Large intestine (tissue), 3 donors: ENCODE results near the gene CDC25C. TPM values are rescaled to one million over a fixed set of nuclear protein-coding genes. Genes with fewer than 3 reads are reported as not detected.
A peak's percentile ranks its signal among the peaks of the same experiment; 100 is the strongest.

Experiments
- DNase-seq, 2 donors: peaks; one replicate each; pipeline versions ENCODE4 v3.0.0 to v3.0.0-alpha.2; 2013
- H3K27ac ChIP-seq: one replicate; pipeline ENCODE4 v1.5.1; 2013; ENCODE audit warnings: low read length
- H3K27me3 ChIP-seq: 2 replicates; pipeline ENCODE4 v1.6.1; 2013; ENCODE audit warnings: low read length; ENCODE audit not compliant: control insufficient read depth, insufficient read depth
- H3K36me3 ChIP-seq: 2 replicates; pipeline ENCODE4 v1.6.1; 2013; ENCODE audit warnings: low read length; ENCODE audit not compliant: control insufficient read depth, insufficient read depth
- H3K4me1 ChIP-seq: one replicate; pipeline ENCODE4 v1.6.1; 2013; ENCODE audit warnings: low read length; ENCODE audit not compliant: control insufficient read depth, insufficient read depth
- H3K4me3 ChIP-seq: one replicate; pipeline ENCODE4 v1.5.1; 2013; ENCODE audit warnings: low read length
- H3K9me3 ChIP-seq: one replicate; pipeline ENCODE4 v1.6.1; 2013; ENCODE audit warnings: mild to moderate bottlenecking, low read depth, low read length, moderate library complexity; ENCODE audit not compliant: control insufficient read depth
- WGBS: methylation state at CpG from one replicate; pipeline ENCODE4 v1.1.5; 2013; ENCODE audit warnings: low lambda C conversion rate; ENCODE audit not compliant: insufficient coverage; 5-methylcytosine and 5-hydroxymethylcytosine counted together
- polyA plus RNA-seq: library from polyadenylated mRNA; unstranded; fragments of 120-200 nt; gene quantifications from one replicate; pipeline ENCODE4 v1.2.1, GENCODE V29; 2013

Gene CDC25C
- polyA plus RNA-seq, 1 donor: 4.5 TPM

DNA sequence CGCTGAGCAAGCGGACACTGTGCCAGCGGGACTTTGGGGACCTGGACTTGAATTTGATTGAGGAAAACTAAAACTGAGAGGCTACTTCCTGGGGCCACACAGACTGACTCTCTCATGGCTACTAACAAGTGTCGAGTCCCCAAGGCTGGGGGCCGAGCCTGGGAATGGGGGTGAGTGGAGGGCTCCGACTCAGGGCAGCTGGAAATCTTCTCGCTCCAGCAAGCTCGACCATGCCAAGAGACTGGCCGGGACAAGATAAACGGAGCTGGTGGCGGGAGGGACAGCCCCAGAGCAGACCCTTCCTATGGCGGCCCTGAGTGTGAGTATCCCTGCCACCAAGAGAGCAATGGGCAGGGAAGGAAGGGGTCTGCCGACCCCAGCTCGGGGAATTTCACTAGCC lies 15.3 kb upstream of the CDC25C start:
- no peaks in the 10 kb centered on the region for H3K27me3 ChIP-seq
- no peaks in the 10 kb centered on the region for H3K4me1 ChIP-seq
- no peak for DNase-seq
- H3K36me3 ChIP-seq: peaks cover 63% of the 10 kb centered on the region
- WGBS: no CpG with 5 or more reads among the region's 14 CpGs
- H3K27ac ChIP-seq: no peak overlapping the region
- no peak overlapping the region for H3K4me3 ChIP-seq
- H3K9me3 ChIP-seq: peaks cover under 1% of the 10 kb centered on the region

GRCh38 chr5:138344887-138345622 lies 13.5 kb upstream of the CDC25C start:
- H3K27me3 ChIP-seq: no peaks in the 10 kb centered on the region
- no peak overlapping the region for H3K27ac ChIP-seq
- H3K4me3 ChIP-seq: no peak overlapping the region
- H3K9me3 ChIP-seq: no peaks in the 10 kb centered on the region
- no peak for DNase-seq
- H3K36me3 ChIP-seq: peaks cover 71% of the 10 kb centered on the region
- WGBS: no CpG with 5 or more reads among the region's 32 CpGs
- H3K4me1 ChIP-seq: peaks cover 5% of the 10 kb centered on the region

DNA sequence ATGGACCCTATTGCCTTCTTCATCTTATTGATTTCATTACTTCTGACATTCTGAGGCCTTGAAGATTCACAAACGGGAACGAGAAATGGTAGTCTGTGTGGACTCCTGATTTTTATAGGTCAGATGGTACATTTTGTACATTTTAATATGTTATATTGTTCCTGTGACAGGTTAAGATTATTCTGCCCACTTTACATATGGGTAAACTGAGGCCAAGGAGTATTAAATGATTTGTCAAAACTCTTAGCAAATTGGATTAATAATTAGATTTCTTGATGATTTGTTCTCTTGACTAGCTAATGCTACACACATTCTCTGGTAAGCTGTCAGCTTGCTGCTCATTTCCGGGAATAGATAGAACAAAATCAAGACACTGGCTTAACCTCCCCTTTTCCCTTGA lies 8.4 kb upstream of the CDC25C start:
- Histone ChIP-seq H3K4me3 (peak overlapping the region; percentile 91), H3K9me3 (no peaks in the 10 kb centered on the region), H3K4me1 (peaks cover 7% of the 10 kb centered on the region), H3K36me3 (peaks cover 28% of the 10 kb centered on the region), H3K27me3 (no peaks in the 10 kb centered on the region), H3K27ac (no peak overlapping the region)
- no CpG with 5 or more reads among the region's 3 CpGs for WGBS
- no peak for DNase-seq

DNA sequence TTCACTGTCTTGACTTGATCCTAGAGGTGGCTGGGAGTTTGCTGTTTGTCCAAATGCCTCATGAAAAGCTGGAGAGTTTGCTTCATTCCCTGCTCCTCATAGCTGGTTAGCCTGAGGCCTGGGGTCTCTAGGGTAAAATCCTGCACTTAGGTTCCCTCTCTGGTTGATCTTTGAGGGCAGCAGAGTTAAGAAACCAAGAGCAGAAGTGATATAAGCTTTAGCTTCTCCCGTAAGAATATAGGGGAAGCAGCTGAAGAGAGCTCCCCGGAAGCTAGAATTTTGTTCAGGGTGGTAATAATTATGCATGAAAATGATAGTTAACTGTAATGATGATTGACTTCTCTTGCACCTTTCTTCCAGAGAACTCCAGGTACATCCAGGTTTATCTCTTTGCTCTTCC lies 7.9 kb upstream of the CDC25C start:
- Histone ChIP-seq H3K36me3 (peaks cover 23% of the 10 kb centered on the region), H3K27me3 (no peaks in the 10 kb centered on the region), H3K4me3 (peak overlapping the region; percentile 91), H3K4me1 (peaks cover 7% of the 10 kb centered on the region), H3K27ac (peak overlapping the region; percentile 80), H3K9me3 (no peaks in the 10 kb centered on the region)
- WGBS: no CpG with 5 or more reads among the region's 2 CpGs
- DNase-seq: no peak

- Histone ChIP-seq H3K4me1 (peaks cover 7% of the 10 kb centered on the region), H3K27ac (peak overlapping the region; percentile 80), H3K27me3 (no peaks in the 10 kb centered on the region), H3K4me3 (peak overlapping the region; percentile 91), H3K9me3 (no peaks in the 10 kb centered on the region), H3K36me3 (peaks cover 20% of the 10 kb centered on the region)
- WGBS: no CpG with 5 or more reads among the region's 7 CpGs
- peak in 1 of 2 donors; percentile 49 for DNase-seq
These were observed 7.5 kb upstream of the CDC25C start for GRCh38 chr5:138339091-138339456.

DNA sequence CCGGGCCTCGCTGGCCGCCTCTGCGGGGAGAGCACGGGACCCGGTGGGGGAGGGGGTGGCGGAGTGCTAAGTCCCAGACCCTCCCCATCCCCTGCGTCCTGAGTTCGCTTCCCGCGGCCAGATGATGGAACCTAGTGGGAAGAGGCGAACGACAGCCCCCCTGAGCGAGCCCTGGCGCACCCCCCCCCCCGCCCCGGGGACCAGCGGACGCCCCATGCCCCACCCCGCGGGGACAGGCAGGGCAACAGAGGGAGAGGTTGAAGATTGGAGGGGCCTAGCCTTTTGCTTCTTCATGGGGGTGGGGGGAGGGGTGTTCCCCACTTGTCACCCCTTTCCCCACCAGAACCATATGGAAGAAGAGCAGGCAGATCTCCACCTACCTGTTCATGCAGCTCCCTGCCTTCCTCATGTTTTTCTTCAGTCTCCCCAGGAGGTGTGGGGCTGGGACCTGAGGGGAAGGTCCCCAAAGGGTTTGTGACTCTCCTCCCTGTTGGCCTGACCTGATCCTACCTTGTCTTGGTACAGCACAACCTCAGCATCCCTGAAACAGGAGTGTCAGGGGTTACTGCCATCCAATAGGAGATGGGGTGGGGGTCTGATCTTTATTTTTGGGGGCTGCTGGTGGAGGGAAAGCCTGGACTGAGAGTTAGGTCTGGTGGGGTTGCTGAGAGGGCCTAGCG lies 6.9 kb upstream of the CDC25C start:
- Histone ChIP-seq H3K4me3 (peak overlapping the region; percentile 91), H3K27ac (peak overlapping the region; percentile 80), H3K4me1 (peaks cover 7% of the 10 kb centered on the region), H3K9me3 (no peaks in the 10 kb centered on the region), H3K27me3 (no peaks in the 10 kb centered on the region), H3K36me3 (peaks cover 14% of the 10 kb centered on the region)
- peak in 1 of 2 donors; percentile 43 for DNase-seq
- WGBS: no CpG with 5 or more reads among the region's 22 CpGs

- DNase-seq: peak; percentile 96 to 99
- H3K4me3 ChIP-seq: peak within 1 kb of the TSS; percentile 91
- H3K27me3 ChIP-seq: no peaks in the 10 kb centered on the region
- WGBS: no CpG with 5 or more reads among the region's 56 CpGs
- H3K4me1 ChIP-seq: peaks cover 7% of the 10 kb centered on the region
- peaks cover 8% of the 10 kb centered on the region for H3K36me3 ChIP-seq
- peak within 1 kb of the TSS; percentile 80 for H3K27ac ChIP-seq
- no peaks in the 10 kb centered on the region for H3K9me3 ChIP-seq
These were observed 6.2 kb upstream of the CDC25C start, which contains the start of gene FAM53C for GRCh38 chr5:138337685-138338410. Gene FAM53C (plus strand): TSS chr5:138338266. CDS start chr5:138341336, 3,070 bp downstream.

DNA sequence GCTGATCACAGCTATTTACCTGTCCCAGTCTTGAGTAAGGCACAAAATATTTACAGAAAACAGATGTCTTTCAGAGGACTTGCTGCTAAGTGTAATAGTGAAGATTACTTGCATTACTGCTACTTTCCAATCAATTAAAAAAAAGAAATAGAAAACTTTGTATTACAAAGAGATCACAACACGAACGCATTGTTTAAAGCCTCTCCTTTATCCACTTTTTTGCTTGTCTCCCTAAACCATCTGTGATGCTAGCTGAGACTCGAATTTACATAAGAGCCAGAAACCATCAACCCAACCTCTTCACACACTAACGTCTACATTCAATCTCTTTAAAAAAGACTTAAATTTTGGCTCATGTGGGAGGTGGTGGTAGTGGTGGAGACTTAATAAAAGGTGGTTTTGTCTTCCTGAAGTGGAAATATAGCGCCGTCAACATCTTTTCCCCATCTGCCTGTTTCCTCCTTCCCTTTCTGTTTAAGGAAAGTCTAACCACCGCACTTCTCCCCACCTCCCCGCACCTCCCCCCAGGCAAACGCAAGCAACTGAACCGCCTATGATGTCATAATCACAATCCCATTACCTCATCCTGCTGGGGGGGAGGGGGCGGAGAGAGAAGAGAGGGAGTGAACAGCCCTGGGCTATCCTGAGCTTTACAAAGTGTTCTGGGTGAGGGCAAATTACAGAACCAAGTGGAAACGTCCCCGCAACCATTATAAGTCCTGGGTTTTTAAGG lies 5.5 kb upstream of the CDC25C start:
- Histone ChIP-seq H3K4me1 (peaks cover 7% of the 10 kb centered on the region), H3K27ac (peak overlapping the region; percentile 80), H3K9me3 (no peaks in the 10 kb centered on the region), H3K4me3 (peak overlapping the region; percentile 91), H3K27me3 (no peaks in the 10 kb centered on the region), H3K36me3 (peaks cover 8% of the 10 kb centered on the region)
- peak in 1 of 2 donors; percentile 75 for DNase-seq
- WGBS: 56% methylated on average over 3 of the region's 13 CpGs

DNA sequence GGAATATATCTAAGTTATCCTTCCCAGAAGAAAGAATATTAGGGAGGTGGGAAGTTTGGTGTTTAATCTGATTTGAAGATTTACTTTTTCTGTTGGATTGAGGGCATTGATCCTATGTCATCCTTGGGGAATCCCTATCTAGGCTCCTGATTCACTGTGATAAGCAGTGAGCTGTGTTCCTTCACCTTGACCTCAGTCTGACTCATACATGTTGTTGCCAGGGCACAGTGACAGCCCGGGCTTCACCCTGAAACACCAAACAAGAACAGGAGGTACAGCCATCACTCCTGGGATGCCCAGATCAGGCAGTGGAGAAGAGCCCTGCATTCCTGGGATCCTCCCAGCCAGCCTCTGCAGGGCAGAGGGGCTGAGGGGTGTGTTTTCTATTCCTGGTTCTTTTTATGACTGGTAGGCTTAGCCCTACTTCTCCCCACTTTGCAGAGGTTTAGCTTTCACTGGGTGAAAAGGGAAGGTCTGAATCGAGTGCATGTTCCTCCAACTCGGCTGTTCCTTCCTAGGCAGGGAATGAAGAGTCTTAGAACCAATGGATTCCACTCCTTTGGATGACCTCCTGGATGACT lies 3.4 kb upstream of the CDC25C start:
- no CpG with 5 or more reads among the region's 3 CpGs for WGBS
- no peak overlapping the region for H3K4me3 ChIP-seq
- H3K27me3 ChIP-seq: no peaks in the 10 kb centered on the region
- no peaks in the 10 kb centered on the region for H3K36me3 ChIP-seq
- no peak overlapping the region for H3K27ac ChIP-seq
- peaks cover 9% of the 10 kb centered on the region for H3K4me1 ChIP-seq
- no peaks in the 10 kb centered on the region for H3K9me3 ChIP-seq
- no peak for DNase-seq
